GM12878 (cell line): ENCODE results near the gene PARP8. TPM values are rescaled to one million over a fixed set of nuclear protein-coding genes. Genes with fewer than 3 reads are reported as not detected.

Experiments used
- ATAC-seq: fragments of 200-7000 bp; cut with Tn5 transposase; 3 replicates; pipeline ENCODE4 v1.9.1; 2020; ENCODE audit warnings: mild to moderate bottlenecking, moderate library complexity
- BruUV-seq: library from RNA; stranded (reverse); fragments of 400-500 nt; replicated peaks from 2 replicates; lab custom pipeline; 2021; lab: Mats Ljungman, UMichigan
- CTCF ChIA-PET: fragments of 300-600 bp; sonication (Branson Sonifier 250); formaldehyde crosslinking; extraction: SDS; loops from one replicate; lab custom pipeline; 2021; ENCODE audit warnings: inconsistent platforms; lab: Yijun Ruan, JAX
- POLR2A ChIA-PET: fragments of 350-600 bp; formaldehyde crosslinking; extraction: SDS; loops from one replicate; lab custom pipeline; 2021; ENCODE audit warnings: inconsistent platforms; lab: Charles Lee
- RAD21 ChIA-PET: fragments of 300-600 bp; sonication (Branson Sonifier 250); formaldehyde crosslinking; loops from one replicate; lab custom pipeline; 2023; ENCODE audit warnings: antibody characterized with exemption; ENCODE audit not compliant: unreplicated experiment; lab: Charles Lee
- SMC1A ChIA-PET: fragments of 300-600 bp; sonication (Branson Sonifier 250); formaldehyde crosslinking; loops from one replicate; lab custom pipeline; 2023; ENCODE audit not compliant: unreplicated experiment, uncharacterized antibody; lab: Charles Lee
- DNase-seq: peaks from one replicate; pipeline ENCODE4 v3.0.0-alpha.2; 2011; ENCODE audit warnings: low read depth, low spot score
- FAIRE-seq: peaks from 3 replicates; lab custom pipeline; 2011; peaks lifted over from hg19 to GRCh38; lab: Jason Lieb, UNC
- H2AFZ ChIP-seq: 2 replicates; pipeline ENCODE4 v1.6.0; 2011; ENCODE audit warnings: low read depth, low read length, control low read depth; ENCODE audit not compliant: control insufficient read depth
- H3K27ac ChIP-seq: 2 replicates; pipeline ENCODE4 v1.5.1; 2011; ENCODE audit warnings: control low read depth; ENCODE audit not compliant: control insufficient read depth, insufficient read depth
- H3K27me3 ChIP-seq, 2 experiments: replicated peaks in 1 of 2; 2 replicates each; pipeline versions ENCODE4 v1.6.0 to v1.6.1; 2011; ENCODE audit warnings: low read length in 1 of 2; ENCODE audit not compliant: control insufficient read depth in 2 of 2, insufficient read depth in 2 of 2
- H3K36me3 ChIP-seq, 2 experiments: 2 replicates each; pipeline ENCODE4 v1.5.1; 2011; ENCODE audit warnings: low read length in 1 of 2; ENCODE audit not compliant: control insufficient read depth in 2 of 2, insufficient read depth in 2 of 2
- H3K4me1 ChIP-seq: 2 replicates; pipeline ENCODE4 v1.6.1; 2011; ENCODE audit warnings: mild to moderate bottlenecking, low read length, moderate library complexity, mixed read lengths; ENCODE audit not compliant: control insufficient read depth, insufficient read depth
- H3K4me2 ChIP-seq: 2 replicates; pipeline ENCODE4 v1.6.0; 2011; ENCODE audit warnings: control low read depth; ENCODE audit not compliant: control insufficient read depth, insufficient read depth
- H3K4me3 ChIP-seq: fragments of 200-600 bp; sonication (generic); 2 replicates; pipeline ENCODE4 v1.5.1; 2016
- H3K79me2 ChIP-seq: 2 replicates; pipeline ENCODE4 v1.6.0; 2011; ENCODE audit warnings: low read length; ENCODE audit not compliant: control insufficient read depth, insufficient read depth
- H3K9ac ChIP-seq: 2 replicates; pipeline ENCODE4 v1.8.0; 2011; ENCODE audit warnings: low read length, control low read depth, mixed read lengths; ENCODE audit not compliant: control insufficient read depth, insufficient read depth
- H3K9me3 ChIP-seq: replicated peaks from 3 replicates; pipeline ENCODE4 v1.5.1; 2011; ENCODE audit warnings: mild to moderate bottlenecking, low read length; ENCODE audit not compliant: control insufficient read depth, insufficient read depth
- H4K20me1 ChIP-seq: 2 replicates; pipeline ENCODE4 v1.6.0; 2011; ENCODE audit not compliant: control insufficient read depth, insufficient read depth
- BMI1 ChIP-seq: fragments of 450-650 bp; IDR thresholded peaks from 2 replicates; pipeline ENCODE4 v1.6.1; 2016; ENCODE audit warnings: mild to moderate bottlenecking, moderate library complexity, borderline replicate concordance
- CHD2 ChIP-seq: IDR thresholded peaks from 2 replicates; pipeline ENCODE4 v1.6.1; 2011; ENCODE audit warnings: low read depth, low read length, improper control_type of control experiment, borderline replicate concordance
- DPF2 ChIP-seq: fragments of 450-650 bp; IDR thresholded peaks from 2 replicates; pipeline ENCODE4 v1.6.1; 2017; ENCODE audit warnings: mild to moderate bottlenecking
- E2F4 ChIP-seq: IDR thresholded peaks from 2 replicates; pipeline ENCODE4 v1.6.1; 2012; ENCODE audit warnings: low read depth, low read length, improper control_type of control experiment
- IRF3 ChIP-seq: fragments of 450-650 bp; IDR thresholded peaks from 2 replicates; pipeline ENCODE4 v1.6.1; 2014; ENCODE audit warnings: mild to moderate bottlenecking
- JUND ChIP-seq: IDR thresholded peaks from 2 replicates; pipeline ENCODE4 v1.6.1; 2012; ENCODE audit warnings: low read depth, mild to moderate bottlenecking, low read length, improper control_type of control experiment, moderate library complexity
- NR2C1 ChIP-seq: fragments of 450-650 bp; IDR thresholded peaks from 2 replicates; pipeline ENCODE4 v1.6.1; 2017; ENCODE audit warnings: antibody characterized with exemption, mild to moderate bottlenecking, moderate library complexity
- SKIL ChIP-seq: fragments of 450-650 bp; IDR thresholded peaks from 2 replicates; pipeline ENCODE4 v1.6.1; 2017; ENCODE audit warnings: mild to moderate bottlenecking, low read depth, inconsistent platforms; ENCODE audit not compliant: poor library complexity, severe bottlenecking
- SMAD1 ChIP-seq: fragments of 450-650 bp; IDR thresholded peaks from 2 replicates; pipeline ENCODE4 v1.6.1; 2018; ENCODE audit warnings: mild to moderate bottlenecking, low read depth; ENCODE audit not compliant: partially characterized antibody
- SP1 ChIP-seq: IDR thresholded peaks from one replicate; pipeline ENCODE4 v1.6.1; 2011; ENCODE audit warnings: low read depth, low read length
- SREBF2 ChIP-seq: IDR thresholded peaks from 2 replicates; pipeline ENCODE4 v1.6.1; 2012; ENCODE audit warnings: mild to moderate bottlenecking, low read length
- SRF ChIP-seq, 2 experiments: IDR thresholded peaks; 2 replicates each; pipeline ENCODE4 v1.6.1; 2011; ENCODE audit warnings: low read depth in 2 of 2, low read length in 2 of 2, mild to moderate bottlenecking in 1 of 2, moderate library complexity in 1 of 2
- STAT3 ChIP-seq: IDR thresholded peaks from 2 replicates; pipeline ENCODE4 v1.6.1; 2011; ENCODE audit warnings: low read depth, low read length, improper control_type of control experiment
- USF2 ChIP-seq: IDR thresholded peaks from 2 replicates; pipeline ENCODE4 v1.6.1; 2011; ENCODE audit warnings: low read depth, low read length, improper control_type of control experiment, borderline replicate concordance
- ZBED1 ChIP-seq: IDR thresholded peaks from 2 replicates; pipeline ENCODE4 v1.6.1; 2016; ENCODE audit warnings: borderline replicate concordance
- ZNF592 ChIP-seq: fragments of 450-650 bp; IDR thresholded peaks from 2 replicates; pipeline ENCODE4 v1.6.1; 2017; ENCODE audit warnings: mild to moderate bottlenecking, moderate library complexity
- in situ Hi-C: fragments of 300-500 bp; cut with MboI; formaldehyde crosslinking; loops from 9 replicates; pipeline ENCODE4 v1.14.3; 2018; ENCODE audit warnings: mixed read lengths
- intact Hi-C: fragments of 100-400 bp; cut with micrococcal nuclease; formaldehyde crosslinking; loops from one replicate; pipeline ENCODE4 v1.14.2; 2022; ENCODE audit not compliant: unreplicated experiment
- polyA plus RNA-seq, 11 experiments: library from polyadenylated mRNA; depleted of rRNA in 4 of 11; unstranded in 6 of 11; stranded (reverse) in 5 of 11; fragments of >200 nt; fragmentation: Nextera tagmentation in 4 of 11; fragmentation: Illumina TruSeq in 1 of 11; extraction: Ambion mirVana in 4 of 11; extraction: Trizol in 1 of 11; gene quantifications; 1 replicate in 1 of 11; 2 replicates in 10 of 11; pipeline versions ENCODE4 v1.2.1 to v1.2.3, GENCODE V29; 2011 to 2016; ENCODE audit warnings: inconsistent platforms in 2 of 11, missing spikeins in 2 of 11, low read depth in 1 of 11
- total RNA-seq, 4 experiments: library from RNA; depleted of rRNA in 3 of 4; stranded (reverse); fragments of >200 nt in 3 of 4; fragmentation: Illumina TruSeq in 1 of 4; extraction: Trizol in 1 of 4; gene quantifications; 2 replicates each; pipeline versions ENCODE4 v1.2.1 to v1.2.3, GENCODE V29; 2013 to 2021

PARP8 gene
- total and polyA plus RNA-seq, 10 of the 15 experiments (the other 5 are each of a cell fraction or from before 2014, with no cell fraction given), result 9.1 to 65.2 (median 20.6) TPM

GRCh38 chr5:50839472-50839871, 173.0 kb downstream of the PARP8 start:
- FAIRE-seq, result no peak
- Histone ChIP-seq H3K9me3 (no peaks in the 10 kb centered on the region), H3K27ac (no peak overlapping the region), H3K27me3 (no peaks in the 10 kb centered on the region), H3K36me3 (peaks cover 0 to 4% of the 10 kb centered on the region in 2 experiments; a peak in 1 of 4 replicates), H3K79me2 (no peaks in the 10 kb centered on the region), H3K4me1 (no peaks in the 10 kb centered on the region), H4K20me1 (no peaks in the 10 kb centered on the region), H2AFZ (no peak overlapping the region), H3K4me3 (no peak overlapping the region), H3K9ac (no peak overlapping the region), H3K4me2 (no peak overlapping the region)
- intact Hi-C loops, result no loop called here
- no peak for ATAC-seq
- in situ Hi-C loops, result no loop called here
- no TSS peak for BruUV-seq
- DNase-seq, result no peak
- CTCF ChIA-PET, result no interaction called here
- POLR2A ChIA-PET, result no interaction called here
- SMC1A ChIA-PET, result no interaction called here
- RAD21 ChIA-PET, result no interaction called here
- TF ChIP-seq STAT3 (no peak), SREBF2 (no peak), USF2 (no peak), SRF (IDR thresholded peaks at IDR 0.05; ENCODE audit: low read depth in 2 of 2, low read length in 2 of 2) (no peak), JUND (no peak), SMAD1 (no peak), SKIL (no peak), CHD2 (no peak), E2F4 (no peak), IRF3 (no peak), ZNF592 (no peak), ZBED1 (no peak), NR2C1 (no peak), BMI1 (no peak), SP1 (no peak), DPF2 (no peak)
